ENCODE data around the gene GSAP.

The GSAP gene

GRCh38 chr7:77439572-77439971 lies 23.4 kb upstream of the GSAP start:
- no peak for DNase-seq (ENCODE audit: low spot score)

GRCh38 chr7:77438131-77438530 lies 22.0 kb upstream of the GSAP start:
- no peak for DNase-seq (ENCODE audit: low spot score)

- no peak for DNase-seq (ENCODE audit: low spot score)
These were observed 18.6 kb upstream of the GSAP start for GRCh38 chr7:77434570-77435275.

GRCh38 chr7:77433901-77434300 lies 17.8 kb upstream of the GSAP start:
- DNase-seq (ENCODE audit: low spot score): no peak

- no peak for DNase-seq (ENCODE audit: low spot score)
These were observed 14.8 kb upstream of the GSAP start for GRCh38 chr7:77430927-77431326.

GRCh38 chr7:77428777-77429231 lies 12.7 kb upstream of the GSAP start:
- DNase-seq (ENCODE audit: low spot score): no peak

- DNase-seq (ENCODE audit: low spot score): peak; percentile 44
These were observed 12.0 kb upstream of the GSAP start for GRCh38 chr7:77427996-77428603.

- DNase-seq (ENCODE audit: low spot score): peak; percentile 56
These were observed 10.4 kb upstream of the GSAP start for GRCh38 chr7:77426521-77427051.

- DNase-seq (ENCODE audit: low spot score): no peak
These were observed 9.9 kb upstream of the GSAP start for GRCh38 chr7:77426052-77426404.

- peak; percentile 35 for DNase-seq (ENCODE audit: low spot score)
These were observed 9.2 kb upstream of the GSAP start for GRCh38 chr7:77425101-77426051.

GRCh38 chr7:77422500-77422899 lies 6.4 kb upstream of the GSAP start:
- DNase-seq (ENCODE audit: low spot score): no peak

- DNase-seq (ENCODE audit: low spot score): no peak
These were observed 5.0 kb upstream of the GSAP start for GRCh38 chr7:77420986-77421672.

GRCh38 chr7:77420438-77420837 lies 4.3 kb upstream of the GSAP start:
- DNase-seq (ENCODE audit: low spot score): no peak

- no peak for DNase-seq (ENCODE audit: low spot score)
These were observed 3.0 kb upstream of the GSAP start for GRCh38 chr7:77419102-77419501.

GRCh38 chr7:77417801-77418200 lies 1.7 kb upstream of the GSAP start:
- DNase-seq (ENCODE audit: low spot score): no peak

GRCh38 chr7:77416621-77417371 lies 647 bp upstream of the GSAP start:
- DNase-seq (ENCODE audit: low spot score): no peak

- DNase-seq (ENCODE audit: low spot score): peak; percentile 37
These were observed 700 bp downstream of the GSAP start for GRCh38 chr7:77415476-77415822.

GRCh38 chr7:77413861-77414424 lies 2.2 kb downstream of the GSAP start:
- DNase-seq (ENCODE audit: low spot score): no peak

- DNase-seq (ENCODE audit: low spot score): no peak
These were observed 3.0 kb downstream of the GSAP start for GRCh38 chr7:77413128-77413527.

- peak; percentile 72 for DNase-seq (ENCODE audit: low spot score)
These were observed 6.2 kb downstream of the GSAP start for GRCh38 chr7:77409739-77410547.

Measured in AG20443 (cell line).